ENCODE measurements around the gene TRNP1. TPM values are rescaled to one million over a fixed set of nuclear protein-coding genes. Genes with fewer than 3 reads are reported as not detected.

Gene TRNP1
- total and polyA plus RNA-seq, 2 of the 4 experiments (the other 2 are of a cell fraction), result 63.3 to 91.6 TPM

- H2AK9ac ChIP-seq (replicated peaks; ENCODE audit: low read depth, low read length, poor library complexity), result peak overlapping the region; percentile 47
- no peak overlapping the region for H2BK5ac ChIP-seq (ENCODE audit: low read depth, low read length, poor library complexity, severe bottlenecking)
- H2BK15ac ChIP-seq (ENCODE audit: low read depth, low read length), result no peak overlapping the region
- H3K14ac ChIP-seq (replicated peaks; ENCODE audit: low read depth, low read length), result 0 out of 2 replicates have a peak overlapping the region, but pooled peaks have one; percentile 40
- H3K4me3 ChIP-seq (ENCODE audit: insufficient read depth, low read depth, low read length), result no peak overlapping the region
- WGBS, 2 experiments (ENCODE audit: extremely low coverage in 2 of 2, insufficient read length in 1 of 2), result no CpG with 5 or more reads among the region's 7 CpGs
- no peak overlapping the region for H3K18ac ChIP-seq (ENCODE audit: low read depth, low read length)
- H3K4ac ChIP-seq (ENCODE audit: low read depth, low read length), result peak overlapping the region; percentile 19; the same call in 1 of the 2 replicates
- ChIA-PET CTCF (interaction anchor here (1.3 kb wide), 1 partner anchor 37 kb away, joined by 3 read pairs; no protein-coding TSS in a partner anchor), POLR2A (ENCODE audit: unreplicated experiment) (interaction anchor here (0.6 kb wide), 1 partner anchor 296 kb away, joined by 7 read pairs; no protein-coding TSS in a partner anchor)
- ATAC-seq (ENCODE audit: low read depth), result no peak
- no peak overlapping the region for H3K56ac ChIP-seq (ENCODE audit: extremely low read depth, insufficient read depth, low read length)
- TF ChIP-seq MAZ (IDR thresholded peaks at IDR 0.05; ENCODE audit: borderline replicate concordance, low read depth, low read length), result no peak
- TF ChIP-seq RAD21 (IDR thresholded peaks at IDR 0.05; ENCODE audit: low read length), result no peak
- TF ChIP-seq MAFK (IDR thresholded peaks at IDR 0.05; ENCODE audit: low read depth, low read length), result no peak
- peaks cover 35% of the 10 kb centered on the region for H3K9me1 ChIP-seq (ENCODE audit: insufficient read depth, low read length)
- H3K36me3 ChIP-seq (ENCODE audit: control insufficient read depth, insufficient read depth, low read length), result peaks cover 9% of the 10 kb centered on the region
- dilution Hi-C loops (cut with HindIII; ENCODE audit: low sequenced_read_pairs, unreplicated experiment) (no loop called here), intact Hi-C loops (cut with micrococcal nuclease) (no loop called here), in situ Hi-C loops (cut with MboI; ENCODE audit: low sequenced_read_pairs) (no loop called here)
- H3K4me2 ChIP-seq (ENCODE audit: low read depth, low read length), result no peak overlapping the region
- H2AK5ac ChIP-seq (ENCODE audit: low read depth, low read length), result peak overlapping the region; percentile 40; the same call in 1 of the 2 replicates
- H4K5ac ChIP-seq (ENCODE audit: low read depth, low read length), result no peak overlapping the region
- H4K8ac ChIP-seq (ENCODE audit: low read depth in 2 of 2, low read length in 2 of 2), result peak overlapping the region in 1 of 2 experiments; percentile 9; a peak in 1 of 4 replicates
- H3K9ac ChIP-seq (ENCODE audit: low read depth, low read length), result no peak overlapping the region
- H2BK120ac ChIP-seq (ENCODE audit: low read depth, low read length), result peak overlapping the region; percentile 16; the same call in 1 of the 2 replicates
- peaks cover 18 to 78% of the 10 kb centered on the region in 2 experiments; a peak in 3 of 4 replicates for H3K79me1 ChIP-seq (ENCODE audit: low read depth in 1 of 2, low read length in 2 of 2)
- H3K23ac ChIP-seq (ENCODE audit: low read depth, low read length), result no peak overlapping the region
- H3K4me1 ChIP-seq (ENCODE audit: control insufficient read depth, insufficient read depth, low read length), result peaks cover 35% of the 10 kb centered on the region
- H3K9me3 ChIP-seq (ENCODE audit: control insufficient read depth, insufficient read depth, low read length), result no peaks in the 10 kb centered on the region
- no peak overlapping the region for H2AFZ ChIP-seq (replicated peaks; ENCODE audit: low read length, poor library complexity)
- 0 out of 2 replicates have a peak overlapping the region, but pooled peaks have one; percentile 7 for H4K91ac ChIP-seq (ENCODE audit: insufficient read depth, low read depth, low read length)
- no peak overlapping the region for H3K27ac ChIP-seq (ENCODE audit: insufficient read depth, low read length)
- BruUV-seq (replicated peaks), result no TSS peak
- no peak for DNase-seq
- peaks cover 7% of the 10 kb centered on the region; the same call in 1 of the 2 replicates for H4K20me1 ChIP-seq (ENCODE audit: insufficient read depth, low read length)
- H3K27me3 ChIP-seq (ENCODE audit: control insufficient read depth, insufficient read depth, low read length), result no peaks in the 10 kb centered on the region
- H2BK20ac ChIP-seq (ENCODE audit: low read depth, low read length), result no peak overlapping the region
Measured at GRCh38 chr1:27003745-27004470, 10.4 kb downstream of the TRNP1 start.
